DMS79 treated with DMSO at 0.1 percent for 48 hours (cell line): ENCODE data around the gene NDUFC1.
"Not testable (repeated sequence)": the region's sequence is repeated elsewhere in the genome, so short reads cannot be mapped to it uniquely, and the experiment has no call there.

Experiments used
- DNase-seq: peaks from one replicate; lab custom pipeline; 2025; lab: John Stamatoyannopoulos, UW

Gene NDUFC1

DNA sequence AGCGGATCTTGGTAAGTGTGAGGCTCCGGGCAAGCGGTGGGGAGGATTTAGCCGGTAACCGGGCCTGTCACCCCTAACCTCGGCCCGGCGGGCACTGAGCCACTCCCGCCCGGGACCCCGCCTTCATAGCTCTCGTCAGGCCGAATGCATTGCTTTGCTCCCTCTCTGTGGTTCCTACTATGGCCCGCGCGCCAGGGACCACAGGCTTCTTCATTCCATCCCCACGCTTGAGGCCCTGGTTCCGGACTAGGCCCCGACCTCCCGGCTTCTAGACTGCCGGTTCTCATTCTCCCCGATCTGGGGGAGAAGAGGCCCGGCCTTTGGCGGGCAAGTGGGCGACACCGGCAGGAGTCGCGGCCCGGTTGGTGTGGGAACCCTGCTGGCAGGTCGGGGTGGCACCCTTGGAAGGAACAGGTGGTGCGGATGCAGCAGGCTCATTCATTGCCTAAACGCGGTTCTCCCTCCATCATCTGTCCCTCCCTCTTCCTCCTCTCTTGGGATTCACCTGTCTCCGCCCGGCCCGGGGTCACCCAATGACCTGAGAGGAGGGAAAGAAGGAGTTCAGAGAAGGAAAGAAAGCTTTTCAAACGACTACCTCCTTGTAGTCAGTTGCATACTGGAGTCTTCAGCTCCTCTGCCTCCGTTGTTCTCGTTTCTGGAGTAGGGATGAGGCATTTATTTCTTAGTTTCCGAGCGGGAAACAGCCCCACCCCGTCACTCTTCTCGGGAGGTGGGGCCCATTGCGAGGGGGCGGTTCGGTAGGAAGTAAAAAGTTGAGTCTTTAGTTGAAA lies at the start of gene NDUFC1:
TSS of gene NDUFC1 (minus strand) at position 657 of the 791 bp plus-strand sequence. CDS start 6,679 bp downstream, outside the sequence.
- DNase-seq = peak; percentile 30

DNA sequence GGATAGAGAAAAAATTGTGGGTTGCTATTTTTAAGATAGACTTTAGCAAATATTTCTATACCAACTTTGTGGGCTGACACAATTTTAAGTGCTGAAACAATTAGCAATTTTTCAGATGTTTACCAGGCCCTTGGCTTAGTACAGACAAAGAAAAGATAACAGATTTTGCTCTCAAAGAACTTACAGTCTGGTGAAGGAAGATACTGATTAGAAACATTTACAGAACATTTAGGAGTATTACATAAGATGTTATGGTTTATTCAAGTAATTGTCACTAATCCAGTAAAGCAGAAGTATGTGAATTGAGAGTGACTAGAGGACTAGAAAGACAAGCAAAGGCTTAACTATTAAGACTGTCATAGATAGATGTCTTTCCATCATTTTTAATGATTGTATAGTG lies 35.3 kb upstream of the NDUFC1 start:
- DNase-seq = no peak

DNA sequence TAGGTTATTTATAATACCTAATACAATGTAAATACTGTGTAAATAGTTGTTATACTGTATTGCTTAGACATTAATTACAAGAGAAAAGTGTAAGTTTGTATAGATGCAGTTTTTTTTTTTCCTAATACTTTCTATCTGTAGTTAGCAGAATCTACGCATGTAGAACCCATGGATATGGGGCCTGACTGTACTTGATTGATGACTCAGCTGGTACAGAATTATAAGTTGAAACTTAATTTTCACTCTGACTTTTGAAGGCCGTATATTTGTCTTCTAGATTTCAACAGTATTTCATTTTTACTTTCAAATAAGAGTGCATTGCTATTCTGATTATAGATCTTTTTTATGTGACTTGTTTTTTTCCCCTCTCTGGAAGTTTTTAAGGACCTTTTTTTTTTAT lies 30.8 kb upstream of the NDUFC1 start:
- no peak for DNase-seq

- no peak for DNase-seq
Observed at GRCh38 chr4:139331185-139331584, 28.9 kb upstream of the NDUFC1 start.

DNA sequence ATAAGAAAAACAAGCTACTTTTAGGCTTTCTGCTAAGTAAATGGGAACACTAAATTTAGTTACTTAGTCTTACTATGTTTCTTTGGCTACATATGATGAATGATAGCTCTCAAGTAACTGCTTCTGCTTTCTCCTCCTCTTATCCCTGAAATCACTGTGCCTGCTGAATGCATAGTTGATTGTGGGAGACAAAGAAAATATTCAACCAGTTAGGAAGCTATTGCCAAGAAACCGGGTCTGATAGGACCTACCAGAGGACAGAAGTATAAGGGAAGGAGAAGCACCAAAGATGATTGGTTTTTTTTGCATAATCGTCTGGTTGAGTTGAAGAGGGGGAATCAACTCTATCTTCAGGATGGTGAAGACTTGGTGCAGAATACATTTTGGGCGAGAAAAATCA lies 28.0 kb upstream of the NDUFC1 start:
- no peak for DNase-seq

- no peak for DNase-seq
Observed at GRCh38 chr4:139329665-139330200, 27.5 kb upstream of the NDUFC1 start.

DNA sequence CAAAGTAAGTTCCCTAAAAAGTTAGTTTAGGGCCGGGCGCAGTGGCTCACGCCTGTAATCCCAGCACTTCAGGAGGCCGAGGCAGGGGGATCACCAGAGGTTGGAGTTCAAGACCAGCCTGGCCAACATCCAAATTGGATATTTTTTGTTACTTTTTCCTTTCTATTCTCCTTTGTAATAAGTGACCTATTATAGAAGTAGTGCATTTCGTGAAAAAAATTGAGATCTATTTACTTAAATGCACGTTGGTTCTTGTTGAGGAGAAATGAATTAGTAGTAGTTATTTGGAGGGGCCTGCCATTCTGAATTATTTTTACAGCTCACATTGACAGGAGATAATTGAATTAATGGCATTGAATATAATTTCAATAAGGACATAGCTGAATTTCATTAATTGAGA lies 22.3 kb upstream of the NDUFC1 start:
- DNase-seq = no peak

DNA sequence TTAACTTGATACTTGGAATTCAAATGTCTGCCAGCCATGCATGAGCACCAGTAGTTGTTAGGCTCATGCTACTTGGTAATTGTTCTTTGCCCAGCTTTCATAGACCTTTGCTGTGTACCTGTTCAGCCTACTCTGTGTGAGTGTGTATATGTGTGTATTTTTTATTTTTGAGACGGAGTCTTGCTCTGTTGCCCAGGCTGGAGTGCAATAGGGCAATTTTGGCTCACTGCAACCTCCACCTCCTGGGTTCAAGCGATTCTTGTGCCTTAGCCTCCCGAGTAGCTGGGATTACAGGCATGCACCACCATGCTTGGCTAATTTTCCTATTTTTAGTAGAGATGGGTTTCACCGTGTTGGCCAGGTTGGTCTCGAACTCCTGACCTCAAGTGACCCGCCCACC lies 20.3 kb upstream of the NDUFC1 start:
- DNase-seq = not testable (repeated sequence)

DNA sequence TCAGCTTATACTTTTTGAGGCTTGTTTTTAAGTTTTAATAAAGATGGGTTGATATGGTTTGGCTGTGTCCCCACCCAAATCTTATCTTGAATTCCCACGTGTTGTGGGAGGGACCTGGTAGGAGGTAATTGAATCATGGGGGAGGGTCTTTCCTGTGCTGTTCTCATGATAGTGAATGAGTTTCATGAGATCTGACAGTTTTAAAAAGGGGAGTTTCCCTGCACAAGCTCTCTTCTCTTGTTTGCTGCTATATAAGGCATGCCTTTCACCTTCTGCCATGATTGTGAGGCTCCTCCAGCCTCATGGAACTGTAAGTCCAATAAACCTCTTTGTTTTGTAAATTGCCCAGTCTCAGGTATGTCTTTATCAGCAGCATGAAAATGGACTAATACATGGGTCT lies 19.8 kb upstream of the NDUFC1 start:
- not testable (repeated sequence) for DNase-seq

GRCh38 chr4:139319571-139319970 lies 17.3 kb upstream of the NDUFC1 start:
- no peak for DNase-seq

- no peak for DNase-seq
Observed at GRCh38 chr4:139317635-139318034, 15.4 kb upstream of the NDUFC1 start.

GRCh38 chr4:139316733-139317132 lies 14.5 kb upstream of the NDUFC1 start:
- DNase-seq = no peak

DNA sequence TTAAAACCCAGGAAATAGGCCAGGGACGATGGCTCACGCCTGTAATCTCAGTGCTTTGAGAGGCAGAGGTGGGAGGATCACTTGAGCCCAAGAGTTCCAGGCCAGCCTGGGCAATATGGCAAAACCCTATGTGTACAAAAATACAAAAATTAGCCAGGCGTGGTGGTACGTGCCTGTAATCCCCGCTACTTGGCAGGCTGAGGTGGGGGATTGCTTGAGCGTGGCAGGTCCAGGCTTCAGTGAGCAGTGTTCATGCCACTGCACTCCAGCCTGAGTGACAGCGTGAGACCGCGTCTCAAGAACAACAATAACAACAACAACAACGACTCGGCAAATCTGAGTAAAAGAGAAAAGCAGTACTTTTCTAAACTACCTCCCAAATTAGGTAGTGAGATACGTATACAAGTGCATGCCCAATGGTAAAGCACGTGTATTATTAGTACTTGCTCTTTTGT lies 13.0 kb upstream of the NDUFC1 start:
- no peak for DNase-seq

DNA sequence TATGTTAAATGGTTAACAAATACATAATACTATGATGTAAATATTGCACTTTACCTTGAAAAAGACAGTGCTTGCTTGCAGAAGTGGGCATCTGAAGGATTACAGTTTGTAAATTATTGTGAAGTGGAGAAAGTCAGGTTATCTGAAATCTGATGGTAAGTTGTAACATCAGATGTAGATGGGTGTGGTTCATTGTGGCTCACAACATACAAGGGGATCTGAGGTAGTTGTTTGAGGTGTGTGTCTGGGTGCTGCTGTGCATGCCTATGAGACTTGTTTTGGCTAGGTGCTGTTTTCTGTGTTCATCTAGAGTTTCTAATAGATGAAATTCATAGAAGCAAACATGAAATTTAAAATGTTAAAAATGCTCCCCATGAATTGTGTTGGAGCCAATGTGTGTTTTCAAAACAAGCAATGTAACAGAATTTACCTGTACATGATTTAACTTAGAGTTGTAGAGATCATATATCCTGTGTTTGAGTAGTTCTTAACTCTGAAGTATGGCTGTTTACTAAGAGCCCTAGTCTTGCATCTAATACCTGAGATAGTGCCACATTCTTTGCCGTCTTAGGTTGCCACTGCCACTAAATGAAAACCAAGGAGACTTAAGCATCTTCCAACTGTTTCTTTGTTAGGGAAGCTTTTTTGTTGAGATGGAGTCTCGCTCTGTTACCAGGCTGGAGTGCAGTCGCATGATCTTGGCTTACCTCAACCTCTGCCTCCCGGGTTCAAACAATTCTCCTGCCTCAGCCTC lies 11.9 kb upstream of the NDUFC1 start:
- no peak for DNase-seq

DNA sequence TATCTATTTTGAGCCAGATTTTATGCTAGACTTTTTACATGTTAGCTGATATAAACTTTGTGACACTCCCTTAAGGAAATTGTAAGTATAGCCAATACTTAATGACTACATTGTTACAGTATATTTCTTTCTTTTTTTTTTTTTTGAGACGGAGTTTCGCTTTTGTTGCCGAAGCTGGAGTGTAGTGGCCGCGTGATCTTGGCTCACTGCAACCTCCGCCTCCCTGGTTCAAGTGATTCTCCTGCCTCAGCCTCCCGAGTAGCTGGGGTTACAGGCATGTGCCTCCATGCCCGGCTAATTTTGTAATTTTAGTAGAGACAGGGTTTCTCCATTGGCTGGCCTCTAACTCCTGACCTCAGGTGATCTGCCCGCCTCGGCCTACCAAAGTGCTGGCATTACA lies 11.1 kb upstream of the NDUFC1 start:
- DNase-seq = not testable (repeated sequence)

GRCh38 chr4:139312552-139313332 lies 10.5 kb upstream of the NDUFC1 start:
- no peak for DNase-seq

DNA sequence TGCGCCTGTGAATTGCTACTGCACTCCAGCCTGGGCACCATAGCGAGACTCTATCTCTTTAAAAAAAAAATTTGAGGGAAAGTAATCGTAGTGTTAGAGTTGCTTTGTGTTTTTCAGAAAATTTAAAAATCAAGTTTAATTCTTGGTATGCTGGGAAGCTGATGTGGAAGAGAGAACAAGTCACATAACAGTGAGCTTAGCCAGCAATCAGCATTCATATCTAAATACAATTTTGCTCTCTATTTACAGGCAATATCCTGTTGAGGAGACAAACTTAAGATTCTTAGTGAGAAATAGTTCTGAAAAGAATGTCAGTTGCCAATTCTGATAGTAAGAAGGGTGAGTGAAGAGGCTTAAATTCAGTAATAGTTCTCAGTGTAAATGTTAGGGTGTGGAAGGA lies 9.6 kb upstream of the NDUFC1 start:
- no peak for DNase-seq

DNA sequence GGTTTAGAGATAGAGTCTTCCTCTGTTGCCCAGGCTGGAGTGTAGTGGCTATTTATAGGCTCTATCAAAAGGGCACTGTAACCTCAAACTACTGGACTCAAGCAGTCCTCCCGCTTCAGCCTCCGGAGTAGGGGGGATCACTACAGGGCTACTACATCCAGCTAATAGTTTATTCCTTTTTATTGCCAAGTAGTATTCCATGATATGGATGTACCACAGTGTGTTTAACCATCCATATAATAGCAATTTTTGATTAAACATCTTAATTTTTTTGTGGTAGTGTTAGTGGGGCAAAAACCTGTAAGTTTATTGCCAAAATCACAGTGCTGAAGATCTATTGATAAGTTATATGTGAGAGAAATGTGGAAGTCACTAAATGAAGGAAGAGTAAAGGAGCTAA lies 2.6 kb upstream of the NDUFC1 start:
- no peak for DNase-seq

- DNase-seq = peak; percentile 90
Observed at GRCh38 chr4:139301113-139301820, 1.0 kb downstream of the NDUFC1 start, which contains the start of gene NAA15. Gene NAA15 (plus strand): TSS chr4:139301505. CDS start chr4:139301778, 273 bp downstream.

- DNase-seq = peak; percentile 60
Observed at GRCh38 chr4:139300431-139301112, 1.7 kb downstream of the NDUFC1 start.

GRCh38 chr4:139299536-139299935 lies 2.7 kb downstream of the NDUFC1 start:
- no peak for DNase-seq
